ENCODE data around the gene AFG1L. TPM values are rescaled to one million over a fixed set of nuclear protein-coding genes. Genes with fewer than 3 reads are reported as not detected.

Gene AFG1L
- total RNA-seq, 2 donors from 2014 or later, result 5.9 to 7.2 TPM

GRCh38 chr6:108543175-108543940, 248.5 kb downstream of the AFG1L start:
- DNase-seq (no peak), ATAC-seq (replicated peaks in 1 of 2) (no peak)
- Mint-ChIP-seq H3K27ac (no peak overlapping the region), H3K4me3 (no peak overlapping the region), H3K36me3 (ENCODE audit: insufficient read depth in 2 of 2) (no peaks in the 10 kb centered on the region), H3K4me1 (ENCODE audit: low read depth) (peaks cover 14% of the 10 kb centered on the region), H3K27me3 (ENCODE audit: low read depth) (peaks cover 18% of the 10 kb centered on the region), H3K9me3 (peaks cover 0 to 3% of the 10 kb centered on the region in 2 donors)

GRCh38 chr6:108544606-108545005, 249.8 kb downstream of the AFG1L start:
- Mint-ChIP-seq H3K4me1 (ENCODE audit: low read depth) (peaks cover 14% of the 10 kb centered on the region), H3K27ac (no peak overlapping the region), H3K9me3 (peaks cover 0 to 2% of the 10 kb centered on the region in 2 donors), H3K27me3 (ENCODE audit: low read depth) (peaks cover 18% of the 10 kb centered on the region), H3K4me3 (no peak overlapping the region), H3K36me3 (ENCODE audit: insufficient read depth in 2 of 2) (no peaks in the 10 kb centered on the region)
- ATAC-seq (replicated peaks in 1 of 2), result no peak
- DNase-seq, result no peak

- Mint-ChIP-seq H3K36me3 (ENCODE audit: insufficient read depth in 2 of 2) (no peaks in the 10 kb centered on the region), H3K4me3 (no peak overlapping the region), H3K27ac (no peak overlapping the region)
Observed at GRCh38 chr6:108546079-108547049, 251.5 kb downstream of the AFG1L start.

GRCh38 chr6:108549241-108549640, 254.4 kb downstream of the AFG1L start:
- Mint-ChIP-seq H3K4me3 (no peak overlapping the region), H3K27me3 (ENCODE audit: low read depth) (peaks cover 8% of the 10 kb centered on the region), H3K27ac (no peak overlapping the region), H3K9me3 (no peaks in the 10 kb centered on the region), H3K36me3 (ENCODE audit: insufficient read depth in 2 of 2) (no peaks in the 10 kb centered on the region), H3K4me1 (ENCODE audit: low read depth) (peaks cover 5% of the 10 kb centered on the region)
- ATAC-seq (replicated peaks in 1 of 2) (no peak), DNase-seq (no peak)

More at GRCh38 chr6:108546079-108547049, 251.5 kb downstream of the AFG1L start:
- Mint-ChIP-seq H3K4me1 (ENCODE audit: low read depth) (peaks cover 14% of the 10 kb centered on the region), H3K9me3 (no peaks in the 10 kb centered on the region), H3K27me3 (ENCODE audit: low read depth) (peaks cover 15% of the 10 kb centered on the region)
- DNase-seq (no peak), ATAC-seq (replicated peaks in 1 of 2) (no peak)

- DNase-seq, result no peak
- no peaks in the 10 kb centered on the region for H3K9me3 Mint-ChIP-seq
- H3K4me1 Mint-ChIP-seq (ENCODE audit: low read depth), result peaks cover 5% of the 10 kb centered on the region
- H3K27me3 Mint-ChIP-seq (ENCODE audit: low read depth), result peaks cover 8% of the 10 kb centered on the region
- no peak for ATAC-seq (replicated peaks in 1 of 2)
- H3K36me3 Mint-ChIP-seq (ENCODE audit: insufficient read depth in 2 of 2), result no peaks in the 10 kb centered on the region
- no peak overlapping the region for H3K27ac Mint-ChIP-seq
- H3K4me3 Mint-ChIP-seq, result no peak overlapping the region
Observed at GRCh38 chr6:108549741-108550140, 254.9 kb downstream of the AFG1L start.

GRCh38 chr6:108550256-108550655, 255.4 kb downstream of the AFG1L start:
- Mint-ChIP-seq H3K4me1 (ENCODE audit: low read depth) (peaks cover 5% of the 10 kb centered on the region), H3K9me3 (no peaks in the 10 kb centered on the region), H3K36me3 (ENCODE audit: insufficient read depth in 2 of 2) (no peaks in the 10 kb centered on the region), H3K4me3 (no peak overlapping the region), H3K27ac (no peak overlapping the region), H3K27me3 (ENCODE audit: low read depth) (peaks cover 12% of the 10 kb centered on the region)
- ATAC-seq (replicated peaks in 1 of 2), result no peak
- DNase-seq, result no peak

GRCh38 chr6:108555399-108556052, 260.7 kb downstream of the AFG1L start:
- Mint-ChIP-seq H3K27ac (no peak overlapping the region), H3K9me3 (no peaks in the 10 kb centered on the region), H3K4me3 (no peak overlapping the region), H3K4me1 (ENCODE audit: low read depth) (peaks cover 5% of the 10 kb centered on the region), H3K36me3 (ENCODE audit: insufficient read depth in 2 of 2) (peaks cover 0 to 4% of the 10 kb centered on the region in 2 donors), H3K27me3 (ENCODE audit: low read depth) (peaks cover 16% of the 10 kb centered on the region)
- ATAC-seq (replicated peaks in 1 of 2) (no peak), DNase-seq (no peak)

GRCh38 chr6:108556250-108556649, 261.4 kb downstream of the AFG1L start:
- Mint-ChIP-seq H3K4me3 (no peak overlapping the region), H3K36me3 (ENCODE audit: insufficient read depth in 2 of 2) (peaks cover 0 to 4% of the 10 kb centered on the region in 2 donors), H3K4me1 (ENCODE audit: low read depth) (peaks cover 5% of the 10 kb centered on the region), H3K27ac (no peak overlapping the region), H3K27me3 (ENCODE audit: low read depth) (peaks cover 16% of the 10 kb centered on the region), H3K9me3 (no peaks in the 10 kb centered on the region)
- ATAC-seq (replicated peaks in 1 of 2) (no peak), DNase-seq (no peak)

- Mint-ChIP-seq H3K4me3 (peak overlapping the region; percentile 88 to 94), H3K27ac (no peak overlapping the region), H3K9me3 (no peaks in the 10 kb centered on the region), H3K36me3 (ENCODE audit: insufficient read depth in 2 of 2) (peaks cover 0 to 5% of the 10 kb centered on the region in 2 donors), H3K4me1 (ENCODE audit: low read depth) (peaks cover 9% of the 10 kb centered on the region), H3K27me3 (ENCODE audit: low read depth) (peaks cover 19% of the 10 kb centered on the region)
- no peak for ATAC-seq (replicated peaks in 1 of 2)
- no peak for DNase-seq
Observed at GRCh38 chr6:108556866-108557493, 262.1 kb downstream of the AFG1L start.

- Mint-ChIP-seq H3K4me1 (ENCODE audit: low read depth) (peaks cover 16% of the 10 kb centered on the region), H3K27ac (peak overlapping the region; percentile 93), H3K36me3 (ENCODE audit: insufficient read depth in 2 of 2) (peaks cover 3 to 9% of the 10 kb centered on the region in 2 donors), H3K4me3 (peak overlapping the region; percentile 88 to 94), H3K27me3 (ENCODE audit: low read depth) (peaks cover 20% of the 10 kb centered on the region), H3K9me3 (no peaks in the 10 kb centered on the region)
- DNase-seq (peak; percentile 63 to 64), ATAC-seq (replicated peaks in 1 of 2) (peak; percentile 25 to 48)
Observed at GRCh38 chr6:108557494-108558371, 262.9 kb downstream of the AFG1L start.

- Mint-ChIP-seq H3K4me3 (peak overlapping the region; percentile 88 to 94), H3K27me3 (ENCODE audit: low read depth) (peaks cover 26% of the 10 kb centered on the region), H3K9me3 (no peaks in the 10 kb centered on the region), H3K27ac (peak overlapping the region; percentile 93), H3K36me3 (ENCODE audit: insufficient read depth in 2 of 2) (peaks cover 5 to 10% of the 10 kb centered on the region in 2 donors), H3K4me1 (ENCODE audit: low read depth) (peaks cover 24% of the 10 kb centered on the region)
- peak; percentile 73 to 76 for ATAC-seq (replicated peaks in 1 of 2)
- peak; percentile 96 to 97 for DNase-seq
Observed at GRCh38 chr6:108558372-108559096, 263.7 kb downstream of the AFG1L start.
